CD4-positive, alpha-beta T cell (primary cell): ENCODE results near the gene ARMC8. TPM values are rescaled to one million over a fixed set of nuclear protein-coding genes. Genes with fewer than 3 reads are reported as not detected.
"Not testable (repeated sequence)": the region's sequence is repeated elsewhere in the genome, so short reads cannot be mapped to it uniquely, and the experiment has no call there.

Experiments used
- ATAC-seq: fragments of 200-7000 bp; cut with Tn5 transposase; one replicate; pipeline ENCODE4 v1.10.0; 2022; ENCODE audit warnings: mild to moderate bottlenecking; ENCODE audit not compliant: poor library complexity
- CTCF ChIA-PET: fragments of 350-600 bp; sonication (Branson Sonifier 250); formaldehyde crosslinking; loops from one replicate; lab custom pipeline; 2021; ENCODE audit warnings: antibody characterized with exemption, inconsistent platforms; lab: Charles Lee
- POLR2A ChIA-PET: fragments of 350-600 bp; sonication (Branson Sonifier 250); formaldehyde crosslinking; loops from one replicate; lab custom pipeline; 2021; ENCODE audit warnings: antibody characterized with exemption, inconsistent platforms; lab: Charles Lee
- DNase-seq, 14 experiments: peaks; one replicate each; pipeline ENCODE4 v3.0.0-alpha.2; 2013 to 2020; ENCODE audit warnings: mixed read lengths in 2 of 14
- H3K27ac ChIP-seq, 2 donors: one replicate each; pipeline versions ENCODE4 v1.5.1 to v1.7.0; 2013; ENCODE audit warnings: low read length in 2 of 2, low read depth in 1 of 2, mild to moderate bottlenecking in 1 of 2
- H3K27me3 ChIP-seq, 2 experiments: 1 replicate in 1 of 2; 2 replicates in 1 of 2; pipeline versions ENCODE4 v1.6.1 to v1.7.0; 2013; ENCODE audit warnings: low read length in 2 of 2, control low read depth in 1 of 2, mild to moderate bottlenecking in 1 of 2, moderate library complexity in 1 of 2; ENCODE audit not compliant: insufficient read depth in 2 of 2, control insufficient read depth in 1 of 2
- H3K36me3 ChIP-seq: one replicate; pipeline ENCODE4 v1.6.1; 2013; ENCODE audit warnings: low read length, control low read depth; ENCODE audit not compliant: insufficient read depth
- H3K4me1 ChIP-seq: one replicate; pipeline ENCODE4 v1.6.1; 2013; ENCODE audit warnings: low read length, control low read depth; ENCODE audit not compliant: insufficient read depth
- H3K4me3 ChIP-seq: one replicate; pipeline ENCODE4 v1.5.1; 2013; ENCODE audit warnings: mild to moderate bottlenecking, low read length, moderate library complexity
- H3K9me3 ChIP-seq, 2 experiments: 1 replicate in 1 of 2; 2 replicates in 1 of 2; pipeline versions ENCODE4 v1.6.1 to v1.7.0; 2013; ENCODE audit warnings: low read length in 2 of 2, mild to moderate bottlenecking in 2 of 2, control low read depth in 1 of 2, moderate library complexity in 1 of 2; ENCODE audit not compliant: control insufficient read depth in 1 of 2, insufficient read depth in 1 of 2
- H3K27ac Mint-ChIP-seq: one replicate; pipeline ENCODE4 v1.8.0; 2020; ENCODE audit warnings: mixed read lengths
- H3K27me3 Mint-ChIP-seq: one replicate; pipeline ENCODE4 v1.8.0; 2021; ENCODE audit warnings: mixed read lengths
- H3K36me3 Mint-ChIP-seq: one replicate; pipeline ENCODE4 v1.8.0; 2021; ENCODE audit warnings: low read depth, mixed read lengths
- H3K4me1 Mint-ChIP-seq: one replicate; pipeline ENCODE4 v1.8.0; 2021; ENCODE audit warnings: low read depth, mixed read lengths
- H3K4me3 Mint-ChIP-seq: one replicate; pipeline ENCODE4 v1.8.0; 2020; ENCODE audit warnings: mild to moderate bottlenecking, mixed read lengths
- H3K9me3 Mint-ChIP-seq: one replicate; pipeline ENCODE4 v1.8.0; 2020; ENCODE audit warnings: mixed read lengths
- CTCF ChIP-seq: fragments of 200-600 bp; IDR thresholded peaks from one replicate; pipeline ENCODE4 v1.8.0; 2022; ENCODE audit warnings: antibody characterized with exemption, mild to moderate bottlenecking
- intact Hi-C, 2 experiments: fragments of 100-400 bp; cut with DNase I in 1 of 2; cut with micrococcal nuclease in 1 of 2; formaldehyde crosslinking; loops; one replicate each; pipeline versions ENCODE4 v1.15.1 to v1.9.0; 2023 to 2025; cut with DNase I, micrococcal nuclease
- total RNA-seq, 174 experiments: library from RNA in 2 of 174; stranded (reverse) in 2 of 174; gene quantifications; one replicate each; pipeline ENCODE4 v1.2.3 and lab custom pipeline; 2021 to 2026

Gene ARMC8
- total RNA-seq, 2 experiments from 2014 or later: 62.8 to 62.9 TPM

- Histone ChIP-seq H3K36me3 (no peaks in the 10 kb centered on the region), H3K9me3 (no peaks in the 10 kb centered on the region), H3K4me1 (no peaks in the 10 kb centered on the region), H3K4me3 (no peak overlapping the region), H3K27ac (no peak overlapping the region), H3K27me3 (no peaks in the 10 kb centered on the region)
- Mint-ChIP-seq H3K4me3 (no peak overlapping the region), H3K27me3 (peaks cover 36% of the 10 kb centered on the region), H3K9me3 (no peaks in the 10 kb centered on the region), H3K36me3 (no peaks in the 10 kb centered on the region), H3K27ac (no peak overlapping the region), H3K4me1 (no peaks in the 10 kb centered on the region)
- ATAC-seq (no peak), DNase-seq (no peak)
- TF ChIP-seq CTCF: no peak
- POLR2A ChIA-PET: no interaction called here
- CTCF ChIA-PET: no interaction called here
- intact Hi-C loops: no loop called here
Observed at GRCh38 chr3:138140940-138141339, 46.2 kb upstream of the ARMC8 start.

GRCh38 chr3:138142181-138142580, 44.9 kb upstream of the ARMC8 start:
- H3K27ac ChIP-seq, H3K36me3 ChIP-seq, H3K27me3 ChIP-seq, H3K9me3 ChIP-seq, H3K4me1 ChIP-seq, DNase-seq, ATAC-seq, intact Hi-C loops, H3K4me3 Mint-ChIP-seq, H3K36me3 Mint-ChIP-seq, H3K27ac Mint-ChIP-seq, CTCF ChIA-PET, POLR2A ChIA-PET, H3K4me3 ChIP-seq, H3K9me3 Mint-ChIP-seq, H3K4me1 Mint-ChIP-seq: not testable (repeated sequence)
- H3K27me3 Mint-ChIP-seq: peaks cover 35% of the 10 kb centered on the region

GRCh38 chr3:138148503-138148902, 38.6 kb upstream of the ARMC8 start:
- ATAC-seq: no peak
- H3K36me3 Mint-ChIP-seq: no peaks in the 10 kb centered on the region
- TF ChIP-seq CTCF: no peak
- no peaks in the 10 kb centered on the region for H3K27me3 ChIP-seq
- H3K9me3 Mint-ChIP-seq: peaks cover 3% of the 10 kb centered on the region
- H3K4me3 ChIP-seq: no peak overlapping the region
- no peaks in the 10 kb centered on the region for H3K4me1 ChIP-seq
- no peak for DNase-seq
- no peak overlapping the region for H3K27ac ChIP-seq
- H3K9me3 ChIP-seq: peaks cover 0 to 1% of the 10 kb centered on the region in 2 experiments
- no peaks in the 10 kb centered on the region for H3K36me3 ChIP-seq
- H3K27ac Mint-ChIP-seq: no peak overlapping the region
- intact Hi-C loops: no loop called here
- POLR2A ChIA-PET: no interaction called here
- no peak overlapping the region for H3K4me3 Mint-ChIP-seq
- CTCF ChIA-PET: no interaction called here
- peaks cover 5% of the 10 kb centered on the region for H3K27me3 Mint-ChIP-seq
- H3K4me1 Mint-ChIP-seq: no peaks in the 10 kb centered on the region

GRCh38 chr3:138154534-138154933, 32.6 kb upstream of the ARMC8 start:
- POLR2A ChIA-PET: no interaction called here

More at GRCh38 chr3:138154534-138154933, 32.6 kb upstream of the ARMC8 start:
- H3K9me3 ChIP-seq: peaks cover 0 to 3% of the 10 kb centered on the region in 2 experiments
- Mint-ChIP-seq H3K27ac (no peak overlapping the region), H3K4me3 (no peak overlapping the region), H3K27me3 (no peaks in the 10 kb centered on the region), H3K36me3 (no peaks in the 10 kb centered on the region), H3K4me1 (no peaks in the 10 kb centered on the region), H3K9me3 (peaks cover 9% of the 10 kb centered on the region)
- no peak for TF ChIP-seq CTCF
- no peak overlapping the region for H3K27ac ChIP-seq
- ATAC-seq: no peak
- DNase-seq: no peak
- H3K4me3 ChIP-seq: no peak overlapping the region
- H3K27me3 ChIP-seq: no peaks in the 10 kb centered on the region
- CTCF ChIA-PET: no interaction called here
- intact Hi-C loops: no loop called here
- no peaks in the 10 kb centered on the region for H3K4me1 ChIP-seq
- H3K36me3 ChIP-seq: no peaks in the 10 kb centered on the region
